HFF-Myc (cell line): ENCODE measurements around the gene ACSM2B.

Experiments used
- DNase-seq: peaks from one replicate; pipeline ENCODE4 v3.0.0-alpha.2; 2011; ENCODE audit warnings: low read depth; ENCODE audit errors: extremely low read depth
- H3K4me3 ChIP-seq: replicated peaks from 2 replicates; pipeline ENCODE4 v1.5.1; 2011; ENCODE audit warnings: low read depth, mild to moderate bottlenecking, control low read depth, low read length
- TF ChIP-seq, protein P1 (sequence below): IDR thresholded peaks from 2 replicates; pipeline ENCODE4 v1.5.1; 2012; ENCODE audit warnings: mild to moderate bottlenecking, low read depth, low read length, control low read depth; ENCODE audit errors: missing control alignments

ACSM2B gene

DNA sequence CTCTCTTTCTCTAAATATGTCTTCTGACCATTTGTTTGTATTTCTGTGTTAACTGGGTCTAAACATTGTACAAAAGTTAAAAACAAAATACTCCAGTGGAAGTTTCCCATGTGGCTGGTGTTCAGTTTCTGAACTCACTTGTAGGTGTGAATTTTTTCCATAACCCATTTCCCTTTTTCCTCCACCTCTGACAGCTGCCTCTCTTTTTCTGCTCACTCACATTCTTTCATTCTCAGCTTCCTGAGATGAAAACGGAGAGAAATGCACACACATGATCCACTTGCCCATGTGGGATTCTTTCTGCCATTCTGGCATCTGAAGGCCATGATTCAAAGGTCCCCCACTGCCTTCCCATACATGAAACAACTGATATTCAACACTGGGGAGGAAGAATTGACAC, 41.1 kb upstream of the ACSM2B start:
- TF ChIP-seq, protein P1, sequence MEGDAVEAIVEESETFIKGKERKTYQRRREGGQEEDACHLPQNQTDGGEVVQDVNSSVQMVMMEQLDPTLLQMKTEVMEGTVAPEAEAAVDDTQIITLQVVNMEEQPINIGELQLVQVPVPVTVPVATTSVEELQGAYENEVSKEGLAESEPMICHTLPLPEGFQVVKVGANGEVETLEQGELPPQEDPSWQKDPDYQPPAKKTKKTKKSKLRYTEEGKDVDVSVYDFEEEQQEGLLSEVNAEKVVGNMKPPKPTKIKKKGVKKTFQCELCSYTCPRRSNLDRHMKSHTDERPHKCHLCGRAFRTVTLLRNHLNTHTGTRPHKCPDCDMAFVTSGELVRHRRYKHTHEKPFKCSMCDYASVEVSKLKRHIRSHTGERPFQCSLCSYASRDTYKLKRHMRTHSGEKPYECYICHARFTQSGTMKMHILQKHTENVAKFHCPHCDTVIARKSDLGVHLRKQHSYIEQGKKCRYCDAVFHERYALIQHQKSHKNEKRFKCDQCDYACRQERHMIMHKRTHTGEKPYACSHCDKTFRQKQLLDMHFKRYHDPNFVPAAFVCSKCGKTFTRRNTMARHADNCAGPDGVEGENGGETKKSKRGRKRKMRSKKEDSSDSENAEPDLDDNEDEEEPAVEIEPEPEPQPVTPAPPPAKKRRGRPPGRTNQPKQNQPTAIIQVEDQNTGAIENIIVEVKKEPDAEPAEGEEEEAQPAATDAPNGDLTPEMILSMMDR, result no peak
- no peak for DNase-seq
- H3K4me3 ChIP-seq, result no peak overlapping the region

DNA sequence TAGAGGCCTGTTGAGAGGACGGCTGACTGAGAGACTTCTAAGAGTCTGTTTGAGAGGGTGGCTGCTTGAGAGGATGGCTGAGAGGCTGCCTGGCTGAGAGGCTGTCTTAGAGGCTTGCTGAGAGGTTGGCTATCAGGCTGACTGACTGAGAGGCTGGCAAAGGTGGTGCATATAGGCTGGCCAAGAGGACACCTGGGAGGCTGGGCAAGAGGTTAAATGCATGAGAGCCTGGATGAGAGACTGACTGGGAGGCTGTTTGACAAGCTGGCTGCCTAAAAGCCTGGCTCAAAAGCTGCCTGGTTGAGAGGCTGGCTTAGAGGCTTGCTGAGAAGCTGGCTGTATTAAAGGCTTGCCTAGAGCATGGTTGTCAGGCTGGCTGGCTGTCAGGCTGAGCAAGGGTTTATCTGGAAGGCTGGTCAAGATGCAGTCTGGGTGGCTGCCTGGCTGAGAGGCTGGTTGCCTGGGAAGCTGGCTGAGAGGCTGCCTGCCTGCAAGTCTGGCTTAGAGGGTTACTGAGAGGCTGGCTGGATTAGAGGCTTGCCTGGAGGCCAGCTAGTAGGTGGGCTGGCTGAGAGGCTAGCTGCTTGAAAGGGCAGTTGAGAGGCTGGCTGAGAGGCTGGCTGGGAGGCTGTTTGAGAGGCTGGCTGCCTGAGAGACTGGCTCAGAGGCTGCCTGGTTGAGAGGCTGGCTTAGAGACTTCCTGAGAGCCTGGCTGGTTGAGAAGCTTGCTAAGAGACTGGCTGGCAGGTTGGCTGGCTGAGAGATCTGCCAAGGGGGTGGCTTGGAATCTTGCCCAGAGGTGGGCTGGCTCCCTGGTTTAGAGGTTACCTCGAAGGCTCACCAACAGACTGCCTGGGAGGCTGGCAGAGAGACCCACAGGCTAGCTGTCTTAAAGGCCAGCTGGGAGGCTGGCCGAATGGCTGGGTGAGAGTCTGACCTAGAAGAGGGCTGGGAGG, 38.3 kb upstream of the ACSM2B start:
- TF ChIP-seq, protein P1, result no peak
- no peak overlapping the region for H3K4me3 ChIP-seq
- no peak for DNase-seq

DNA sequence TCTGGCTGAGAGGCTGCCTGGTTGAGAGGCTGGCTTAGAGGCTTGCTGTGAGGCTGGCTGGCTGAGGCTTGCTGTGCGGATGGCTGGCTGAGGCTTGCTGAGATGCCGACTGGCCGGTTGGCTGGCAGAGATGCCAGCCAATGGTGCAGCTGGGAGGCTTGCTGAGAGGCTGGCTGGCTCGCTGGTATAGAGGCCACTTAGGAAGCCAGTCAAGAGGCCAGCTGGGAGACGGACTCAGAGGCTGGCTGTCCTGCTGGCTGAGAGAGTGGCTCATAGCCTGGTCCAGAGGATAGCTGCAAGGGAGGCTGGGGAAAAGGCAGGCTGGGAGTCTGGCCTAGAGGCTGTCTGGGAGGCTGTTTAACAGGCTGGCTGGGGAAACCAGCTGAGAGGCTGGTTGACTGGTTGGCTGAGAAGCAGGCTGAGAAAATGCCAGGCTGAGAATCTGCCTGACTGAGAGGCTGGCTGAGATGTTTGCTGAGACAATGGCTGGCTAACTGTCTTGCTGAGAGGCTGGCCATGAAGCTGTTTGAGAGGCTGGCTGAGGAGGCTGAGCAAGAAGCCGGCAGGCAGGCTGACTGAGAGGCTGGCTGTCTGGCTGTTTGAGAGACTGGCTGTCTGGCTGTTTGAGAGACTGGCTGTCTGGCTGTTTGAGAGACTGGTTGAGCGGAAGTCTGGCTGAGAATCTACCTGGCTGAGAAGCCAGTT, 37.5 kb upstream of the ACSM2B start:
- no peak overlapping the region for H3K4me3 ChIP-seq
- DNase-seq, result no peak
- TF ChIP-seq, protein P1, result no peak

DNA sequence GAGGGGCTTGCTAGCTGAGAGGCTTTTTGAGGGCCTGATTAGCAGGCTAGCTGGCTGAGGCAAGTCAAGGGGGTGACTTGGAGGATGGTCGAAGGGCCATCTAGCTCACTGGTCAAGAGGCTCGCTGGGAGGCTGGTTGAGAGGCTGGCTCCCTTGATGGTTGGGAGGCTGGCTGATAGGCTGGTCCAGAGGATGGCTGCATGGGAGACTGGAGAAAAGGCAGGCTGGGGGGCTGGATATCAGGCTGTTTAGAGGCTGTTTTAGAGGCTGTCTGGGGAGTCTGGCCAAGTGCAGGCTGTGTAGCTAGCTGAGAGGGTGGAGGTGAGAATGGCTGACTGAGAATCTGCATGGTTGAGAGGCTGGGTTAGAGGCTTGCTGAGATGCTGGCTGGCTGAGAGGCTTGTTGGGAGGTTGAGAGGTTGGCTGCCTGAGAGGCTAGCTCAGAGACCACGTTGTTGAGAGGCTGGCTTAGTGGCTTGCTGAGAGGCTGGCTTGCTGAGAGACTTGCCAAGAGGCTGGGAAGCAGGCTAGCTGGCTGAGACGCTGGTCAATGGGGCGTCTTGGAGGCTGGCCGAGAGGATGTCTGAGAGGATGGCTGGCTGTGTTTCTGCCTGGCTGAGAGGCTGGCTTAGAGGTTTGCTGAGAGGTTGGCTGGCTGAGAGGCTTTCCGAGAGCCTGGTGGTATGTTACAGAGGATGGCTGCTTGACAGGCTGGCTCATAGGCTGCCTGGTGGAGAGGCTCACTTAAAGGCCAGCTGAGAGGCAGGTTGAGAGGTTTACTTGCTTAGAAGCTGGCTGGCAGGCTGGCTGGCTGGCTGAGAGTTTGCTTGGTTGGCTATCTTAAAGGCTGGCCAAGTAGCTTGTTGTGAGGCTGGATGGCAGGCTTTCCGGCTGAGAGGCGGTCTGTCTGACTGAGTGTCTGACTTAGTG, 36.6 kb upstream of the ACSM2B start:
- H3K4me3 ChIP-seq, result no peak overlapping the region
- TF ChIP-seq, protein P1, result no peak
- DNase-seq, result no peak

DNA sequence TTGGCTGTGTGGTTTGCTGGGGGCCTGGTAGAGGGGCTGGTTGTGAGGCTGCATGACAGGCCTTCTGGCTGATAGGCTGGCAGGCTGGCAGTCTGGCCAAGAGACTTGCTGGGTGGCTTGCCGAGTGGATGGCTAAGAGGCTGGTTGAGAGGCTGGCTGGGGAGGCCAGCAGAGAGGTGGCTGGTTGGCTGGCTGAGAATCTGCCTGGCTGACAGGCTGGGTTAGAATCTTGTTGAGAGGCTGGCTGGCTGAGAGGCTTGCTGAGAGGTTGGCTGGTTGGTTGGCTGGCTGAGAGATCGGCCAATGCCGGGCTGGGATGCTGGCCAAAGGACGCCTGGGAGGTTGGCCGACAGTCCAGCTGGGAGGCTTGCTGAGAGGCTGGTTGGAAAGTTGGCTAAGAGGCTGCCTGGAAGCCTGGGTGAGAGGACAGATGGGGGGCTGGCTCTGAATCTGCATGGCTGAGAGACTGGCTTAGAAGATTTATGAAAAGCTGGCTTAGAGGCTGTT, 35.9 kb upstream of the ACSM2B start:
- DNase-seq, result no peak
- TF ChIP-seq, protein P1, result no peak
- no peak overlapping the region for H3K4me3 ChIP-seq

DNA sequence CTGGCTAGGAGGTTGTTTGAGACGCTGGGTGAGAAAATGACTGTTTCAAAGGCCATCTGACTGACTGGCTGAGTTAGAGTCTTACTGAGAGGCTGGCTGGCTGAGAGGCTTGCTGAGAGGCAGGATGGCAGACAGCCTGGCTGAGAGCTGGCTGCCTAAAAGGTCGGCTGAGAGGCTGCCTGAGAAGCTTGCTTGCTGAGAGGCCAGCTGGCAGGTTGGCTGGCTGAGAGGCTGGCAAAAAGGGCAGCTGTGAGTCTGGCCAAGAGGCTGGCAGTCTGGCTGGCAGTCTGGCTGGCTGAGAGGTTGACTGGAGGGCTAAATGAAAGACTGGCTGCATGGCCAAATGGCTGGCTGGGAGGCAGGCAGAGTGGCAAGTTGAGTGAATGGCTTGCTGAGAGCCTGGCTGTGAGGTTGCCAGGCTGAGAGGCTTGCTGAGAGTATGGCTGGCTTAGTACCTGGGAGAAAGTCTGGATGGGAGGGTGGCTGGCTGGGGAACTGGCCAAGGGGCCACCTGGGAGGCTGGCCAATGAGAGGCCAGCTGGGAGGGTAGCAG, 35.3 kb upstream of the ACSM2B start:
- TF ChIP-seq, protein P1, result no peak
- DNase-seq, result no peak
- no peak overlapping the region for H3K4me3 ChIP-seq
